GM23338 (cell line): ENCODE results near the gene LCE6A. TPM values are rescaled to one million over a fixed set of nuclear protein-coding genes. Genes with fewer than 3 reads are reported as not detected.

ENCODE experiments used
- ATAC-seq: fragments of 200-7000 bp; cut with Tn5 transposase; 3 replicates; pipeline ENCODE4 v1.9.1; 2020
- DNase-seq: peaks from one replicate; pipeline ENCODE4 v3.0.0-alpha.2; 2015; ENCODE audit warnings: low spot score
- H2AFZ ChIP-seq: fragments of 200-600 bp; sonication (generic); 2 replicates; pipeline ENCODE4 v1.8.0; 2016; ENCODE audit warnings: antibody characterized with exemption, mild to moderate bottlenecking, moderate library complexity
- H3F3A ChIP-seq: fragments of 200-600 bp; sonication (generic); replicated peaks from 2 replicates; pipeline ENCODE4 v1.8.0; 2017; ENCODE audit warnings: antibody characterized with exemption, mixed run types, low read depth
- H3K27ac ChIP-seq: fragments of 200-600 bp; sonication (generic); 2 replicates; pipeline ENCODE4 v1.6.1; 2016; ENCODE audit warnings: low read depth
- H3K27me3 ChIP-seq: fragments of 200-600 bp; sonication (generic); 2 replicates; pipeline ENCODE4 v1.8.0; 2016; ENCODE audit warnings: mild to moderate bottlenecking, mixed run types, moderate library complexity; ENCODE audit not compliant: insufficient read depth
- H3K36me3 ChIP-seq: fragments of 200-600 bp; sonication (generic); 2 replicates; pipeline ENCODE4 v1.8.0; 2016; ENCODE audit warnings: mild to moderate bottlenecking; ENCODE audit not compliant: insufficient read depth
- H3K4me1 ChIP-seq: fragments of 200-600 bp; sonication (generic); 2 replicates; pipeline ENCODE4 v1.8.0; 2016; ENCODE audit warnings: mild to moderate bottlenecking, moderate library complexity; ENCODE audit not compliant: insufficient read depth
- H3K4me2 ChIP-seq: fragments of 200-600 bp; sonication (generic); 2 replicates; pipeline ENCODE4 v1.7.1; 2017; ENCODE audit warnings: mixed run types
- H3K4me3 ChIP-seq: fragments of 200-600 bp; sonication (generic); 2 replicates; pipeline ENCODE4 v1.6.1; 2016; ENCODE audit warnings: mixed run types
- H3K79me2 ChIP-seq: fragments of 200-600 bp; sonication (generic); replicated peaks from 2 replicates; pipeline ENCODE4 v1.8.0; 2017; ENCODE audit warnings: mild to moderate bottlenecking; ENCODE audit not compliant: insufficient read depth
- H3K9me2 ChIP-seq: fragments of 200-600 bp; sonication (generic); 2 replicates; pipeline ENCODE4 v1.8.0; 2017; ENCODE audit not compliant: insufficient read depth
- H4K20me1 ChIP-seq: fragments of 200-600 bp; sonication (generic); replicated peaks from 2 replicates; pipeline ENCODE4 v1.8.0; 2017; ENCODE audit warnings: mild to moderate bottlenecking; ENCODE audit not compliant: insufficient read depth
- H3K27ac Mint-ChIP-seq: 2 replicates; pipeline ENCODE4 v1.8.0; 2020; ENCODE audit warnings: inconsistent platforms, mild to moderate bottlenecking, moderate library complexity, mixed read lengths
- H3K27me3 Mint-ChIP-seq: 3 replicates; pipeline ENCODE4 v1.8.0; 2022; ENCODE audit warnings: low read depth, mild to moderate bottlenecking, moderate library complexity, mixed read lengths, inconsistent platforms; ENCODE audit not compliant: insufficient read depth, poor library complexity
- H3K36me3 Mint-ChIP-seq: 3 replicates; pipeline ENCODE4 v1.8.0; 2021; ENCODE audit warnings: low read depth, mild to moderate bottlenecking, inconsistent platforms, moderate library complexity, mixed read lengths
- H3K4me1 Mint-ChIP-seq: 3 replicates; pipeline ENCODE4 v1.8.0; 2020; ENCODE audit warnings: mild to moderate bottlenecking, inconsistent platforms, mixed read lengths
- H3K4me3 Mint-ChIP-seq: 3 replicates; pipeline ENCODE4 v1.8.0; 2021; ENCODE audit warnings: moderate library complexity, mild to moderate bottlenecking, inconsistent platforms, mixed read lengths
- H3K9me3 Mint-ChIP-seq: 3 replicates; pipeline ENCODE4 v1.8.0; 2020; ENCODE audit warnings: moderate library complexity, mild to moderate bottlenecking, inconsistent platforms, mixed read lengths
- CREB1 ChIP-seq: fragments of 250-450 bp; sonication (Bioruptor Pico); IDR thresholded peaks from 2 replicates; pipeline ENCODE4 v1.5.0; 2020; ENCODE audit warnings: low read depth, mild to moderate bottlenecking, moderate library complexity
- CTCF ChIP-seq, 2 experiments: fragments of 200-600 bp in 1 of 2; sonication (generic) in 1 of 2; conservative IDR thresholded peaks; 2 replicates each; pipeline versions ENCODE4 v1.5.1 to v1.6.1; 2016 to 2017; ENCODE audit warnings: antibody characterized with exemption in 2 of 2, low read depth in 2 of 2, mild to moderate bottlenecking in 2 of 2, moderate library complexity in 1 of 2
- ETS1 ChIP-seq: IDR thresholded peaks from 2 replicates; pipeline ENCODE4 v1.6.1; 2016; ENCODE audit warnings: antibody characterized with exemption
- EZH2 ChIP-seq: fragments of 200-600 bp; sonication (generic); IDR thresholded peaks from one replicate; pipeline ENCODE4 v1.8.0; 2017; ENCODE audit warnings: antibody characterized with exemption, mild to moderate bottlenecking, low read depth; ENCODE audit not compliant: unreplicated experiment
- EZH2phosphoT487 ChIP-seq: fragments of 200-600 bp; sonication (generic); IDR thresholded peaks from one replicate; pipeline ENCODE4 v1.8.1; 2018; ENCODE audit warnings: antibody characterized with exemption; ENCODE audit not compliant: unreplicated experiment
- JUNB ChIP-seq: IDR thresholded peaks from one replicate; pipeline ENCODE4 v1.6.1; 2016; ENCODE audit warnings: antibody characterized with exemption; ENCODE audit not compliant: unreplicated experiment
- NANOG ChIP-seq: IDR thresholded peaks from 2 replicates; pipeline ENCODE4 v1.6.1; 2016; ENCODE audit warnings: antibody characterized with exemption, borderline replicate concordance
- POLR2AphosphoS5 ChIP-seq: IDR thresholded peaks from 2 replicates; pipeline ENCODE4 v1.6.1; 2016; ENCODE audit warnings: antibody characterized with exemption, low read depth
- REST ChIP-seq: IDR thresholded peaks from one replicate; pipeline ENCODE4 v1.6.1; 2018; ENCODE audit warnings: antibody characterized with exemption; ENCODE audit not compliant: unreplicated experiment
- STAT1 ChIP-seq: IDR thresholded peaks from one replicate; pipeline ENCODE4 v1.6.1; 2016; ENCODE audit warnings: antibody characterized with exemption; ENCODE audit not compliant: unreplicated experiment
- ZNF114 ChIP-seq: fragments of 250-450 bp; sonication (Bioruptor Pico); IDR thresholded peaks from 2 replicates; pipeline ENCODE4 v1.5.0; 2020; ENCODE audit warnings: mild to moderate bottlenecking, moderate library complexity
- ZNF331 ChIP-seq: fragments of 250-450 bp; sonication (Bioruptor Pico); IDR thresholded peaks from 2 replicates; pipeline ENCODE4 v1.5.0; 2020; ENCODE audit warnings: low read depth, mild to moderate bottlenecking, moderate library complexity
- ZNF462 ChIP-seq: fragments of 250-450 bp; sonication (Bioruptor Pico); IDR thresholded peaks from 2 replicates; pipeline ENCODE4 v1.5.0; 2020; ENCODE audit warnings: mild to moderate bottlenecking, moderate library complexity
- polyA plus RNA-seq: library from polyadenylated mRNA; unstranded; fragments of >200 nt; fragmentation: Nextera tagmentation; extraction: Ambion mirVana; gene quantifications from 2 replicates; pipeline ENCODE4 v1.2.1, GENCODE V29; 2016
- total RNA-seq: library from RNA; depleted of rRNA; stranded (reverse); fragments of >200 nt; shearing (Covaris generic); gene quantifications from 2 replicates; pipeline ENCODE4 v1.2.3, GENCODE V29; 2014

Gene LCE6A
- total and polyA plus RNA-seq, 2 experiments from 2014 or later = not detected

- Mint-ChIP-seq H3K9me3 (no peaks in the 10 kb centered on the region), H3K4me3 (no peak within 1 kb of the TSS), H3K4me1 (no peaks in the 10 kb centered on the region), H3K27me3 (no peaks in the 10 kb centered on the region), H3K36me3 (no peaks in the 10 kb centered on the region), H3K27ac (no peak within 1 kb of the TSS)
- ATAC-seq (no peak), DNase-seq (no peak)
- Histone ChIP-seq H2AFZ (0 out of 2 replicates have a peak within 1 kb of the TSS, but pooled peaks have one; percentile 14), H3K4me1 (no peaks in the 10 kb centered on the region), H3F3A (no peaks in the 10 kb centered on the region), H3K9me2 (no peaks in the 10 kb centered on the region), H4K20me1 (no peaks in the 10 kb centered on the region), H3K79me2 (no peaks in the 10 kb centered on the region), H3K27ac (no peak within 1 kb of the TSS), H3K4me2 (no peak within 1 kb of the TSS), H3K27me3 (no peaks in the 10 kb centered on the region), H3K4me3 (no peak within 1 kb of the TSS), H3K36me3 (no peaks in the 10 kb centered on the region)
- no peak for TF ChIP-seq POLR2AphosphoS5
- TF ChIP-seq ETS1 = no peak
- TF ChIP-seq ZNF331 (CRISPR knock-in tag) = no peak
- TF ChIP-seq JUNB = no peak
- no peak for TF ChIP-seq STAT1
- TF ChIP-seq REST = no peak
- TF ChIP-seq EZH2 = no peak
- TF ChIP-seq CTCF (conservative IDR thresholded peaks at IDR 0.05; ENCODE audit: low read depth in 2 of 2) = no peak
- no peak for TF ChIP-seq CREB1 (CRISPR knock-in tag)
- TF ChIP-seq EZH2phosphoT487 = no peak
- TF ChIP-seq ZNF114 (CRISPR knock-in tag) = no peak
- no peak for TF ChIP-seq NANOG
- TF ChIP-seq ZNF462 (CRISPR knock-in tag) = no peak
Observed at GRCh38 chr1:152806576-152806975, 36.1 kb upstream of the LCE6A start, which contains the start of gene LCE1C. TSS of gene LCE1C (minus strand) at chr1:152806651. CDS start at chr1:152805478, 1,173 bp downstream.
